Posterior cingulate gyrus (tissue), 11 donors: ENCODE measurements around the gene EIF4G2.

Source experiments
- DNase-seq, 10 donors: peaks; one replicate each; pipeline versions ENCODE4 v3.0.0 to v3.0.0-alpha.2; 2020 to 2021; ENCODE audit warnings: mixed read lengths in 3 of 10
- intact Hi-C: fragments of 100-400 bp; cut with DNase I; formaldehyde crosslinking; loops from one replicate; pipeline ENCODE4 v1.15.1; 2023

Gene EIF4G2

DNA sequence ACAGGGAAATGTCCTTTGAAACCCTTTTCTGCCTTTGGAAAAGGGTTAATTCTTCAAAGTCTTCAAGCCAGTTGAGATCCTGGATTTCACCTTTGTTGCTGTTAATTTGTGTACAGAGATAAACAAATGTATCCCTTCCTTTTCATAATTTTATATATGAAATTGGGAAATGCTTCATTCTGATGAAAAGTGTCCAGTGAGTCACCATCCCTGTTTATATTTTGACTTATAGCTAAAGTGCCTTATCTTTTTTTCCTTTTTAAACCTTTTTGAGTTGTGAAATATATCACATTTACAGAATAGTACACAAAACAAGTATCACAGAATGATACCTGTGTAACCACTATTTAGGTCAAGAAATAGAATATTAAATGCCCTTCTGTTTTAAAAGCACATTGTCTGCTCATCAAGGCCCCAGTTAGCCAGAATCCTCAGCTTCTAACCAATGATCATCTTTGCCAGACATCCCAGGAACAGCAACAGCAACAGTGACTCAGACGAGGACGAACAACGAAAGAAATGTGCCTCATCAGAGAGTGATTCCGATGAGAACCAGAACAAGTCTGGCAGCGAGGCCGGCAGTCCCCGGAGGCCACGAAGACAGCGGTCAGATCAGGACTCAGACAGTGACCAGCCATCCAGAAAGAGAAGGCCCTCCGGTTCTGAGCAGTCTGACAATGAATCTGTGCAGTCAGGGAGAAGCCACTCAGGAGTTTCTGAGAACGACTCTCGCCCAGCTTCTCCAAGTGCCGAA is 30.3 kb downstream of the EIF4G2 start:
- intact Hi-C loops = loop anchor here (10.0 kb wide), 1 partner anchor 1006 kb away; no protein-coding TSS in a partner anchor
- peak in 4 of 10 donors; percentile 17 to 86 (median 20) for DNase-seq

DNA sequence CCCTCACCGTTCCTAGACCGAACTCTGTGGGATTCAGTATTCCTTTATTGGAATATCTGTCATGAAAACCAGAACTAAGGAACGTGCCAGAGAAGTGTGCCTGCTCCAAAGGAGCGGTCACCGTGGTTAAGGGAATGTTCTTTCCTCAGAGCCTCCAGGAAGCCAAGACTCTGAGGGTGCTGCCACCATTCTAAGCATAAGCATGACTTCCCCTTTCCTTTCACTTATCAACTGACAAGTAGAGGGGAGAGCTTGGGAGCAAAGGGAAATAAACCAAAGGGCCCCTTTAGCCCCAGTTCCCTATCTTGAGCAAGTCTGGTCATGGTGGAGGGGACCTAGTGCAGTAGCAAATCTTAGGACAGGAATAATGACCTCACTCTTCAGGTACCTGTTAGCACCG is 30.9 kb downstream of the EIF4G2 start:
- no peak for DNase-seq

DNA sequence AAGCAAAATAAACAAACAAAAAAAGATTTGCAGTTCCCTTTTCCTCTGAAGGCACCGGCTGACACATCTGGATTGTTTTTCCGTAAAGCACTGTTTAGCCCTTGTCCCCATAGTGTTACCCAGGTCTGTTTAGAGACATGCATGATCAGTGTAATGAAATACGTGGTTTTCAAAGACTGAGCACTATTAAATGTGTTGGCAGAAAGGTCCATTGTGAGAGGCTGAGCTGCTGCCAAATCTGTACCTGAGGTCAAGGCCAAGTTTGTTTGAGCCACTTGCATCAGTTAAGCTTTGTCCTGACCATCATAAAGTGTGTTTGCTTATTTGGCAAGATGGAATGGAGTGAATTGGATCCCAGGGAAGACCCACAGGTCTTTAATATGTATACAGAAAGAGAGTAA is 31.3 kb downstream of the EIF4G2 start:
- intact Hi-C loops = loop anchor here (10.0 kb wide), 1 partner anchor 1007 kb away; no protein-coding TSS in a partner anchor
- DNase-seq = no peak

More for the DNA sequence above, 30.9 kb downstream of the EIF4G2 start:
- intact Hi-C loops = loop anchor here (10.0 kb wide), 1 partner anchor 1007 kb away; no protein-coding TSS in a partner anchor

DNA sequence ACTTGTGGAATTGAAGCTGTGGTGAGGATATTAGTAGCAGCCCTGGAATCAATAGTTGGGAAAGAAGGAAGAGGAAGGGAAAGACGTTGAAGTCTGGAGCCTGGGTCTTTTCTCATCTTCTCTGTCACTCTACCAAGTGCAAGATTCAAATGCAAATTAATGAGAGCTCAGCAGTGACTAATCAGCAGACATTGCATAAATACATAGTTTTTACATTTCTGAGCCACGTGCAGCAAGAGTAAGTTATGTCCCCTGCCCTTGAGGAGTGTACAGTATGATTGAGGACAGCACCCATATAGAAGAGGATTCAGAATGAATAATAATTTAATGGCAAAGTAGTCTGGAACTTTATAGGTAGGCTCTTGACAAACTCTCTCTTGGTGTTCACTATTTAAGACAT is 33.9 kb downstream of the EIF4G2 start:
- intact Hi-C loops = loop anchor here (10.0 kb wide), 1 partner anchor 1010 kb away; no protein-coding TSS in a partner anchor
- no peak for DNase-seq

DNA sequence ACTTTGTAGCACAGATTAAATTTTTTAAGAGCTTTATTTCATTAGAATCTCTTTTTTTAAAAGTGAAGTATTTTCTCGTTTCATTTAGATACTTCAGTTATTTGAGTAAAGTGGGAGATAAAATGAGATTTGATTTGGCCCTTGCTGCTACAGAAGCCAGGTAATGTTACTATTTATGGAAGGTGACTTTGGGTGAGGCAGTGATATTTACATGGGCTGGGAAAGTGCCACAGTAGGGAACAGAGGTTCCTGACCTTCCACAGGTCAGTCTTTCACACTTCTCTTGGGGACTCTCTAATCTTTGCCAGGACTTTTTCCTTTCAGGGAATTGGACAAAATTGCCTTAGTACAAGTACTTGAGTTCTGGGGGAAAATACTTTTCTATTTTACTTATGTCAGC is 37.3 kb downstream of the EIF4G2 start:
- intact Hi-C loops = loop anchor here (10.0 kb wide), 1 partner anchor 1013 kb away; no protein-coding TSS in a partner anchor
- DNase-seq = no peak

DNA sequence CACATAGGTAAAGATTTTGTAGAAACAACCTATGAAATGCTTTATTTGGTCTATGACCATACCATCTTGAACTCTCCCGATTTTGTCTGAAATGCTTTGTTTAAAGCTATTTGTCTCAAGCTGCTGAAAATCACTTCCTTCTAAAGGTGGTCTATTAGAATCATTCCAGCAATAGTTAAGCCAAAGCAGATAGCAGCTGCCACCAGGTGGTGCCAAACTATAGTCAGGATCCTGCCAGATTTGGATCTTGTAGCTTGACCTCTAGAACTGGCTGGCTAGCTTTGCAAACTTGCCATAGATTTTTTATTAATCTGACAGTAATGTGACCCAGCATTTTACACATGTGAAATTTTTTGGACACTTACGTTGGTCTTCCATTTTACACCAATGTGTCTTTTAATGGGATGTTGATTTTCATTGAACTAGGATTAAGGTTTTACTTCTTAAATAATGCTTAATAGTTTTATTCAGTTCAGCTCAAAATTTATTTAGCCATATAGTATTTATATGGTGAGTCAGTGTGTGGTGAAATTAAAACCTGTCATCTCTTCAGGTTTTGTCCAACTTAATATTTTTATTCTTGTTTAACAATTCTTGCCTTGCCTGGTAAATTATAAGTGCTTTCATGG is 38.0 kb downstream of the EIF4G2 start:
- intact Hi-C loops = loop anchor here (10.0 kb wide), 1 partner anchor 1014 kb away; no protein-coding TSS in a partner anchor
- DNase-seq = peak in 6 of 10 donors; percentile 21 to 92 (median 59)

DNA sequence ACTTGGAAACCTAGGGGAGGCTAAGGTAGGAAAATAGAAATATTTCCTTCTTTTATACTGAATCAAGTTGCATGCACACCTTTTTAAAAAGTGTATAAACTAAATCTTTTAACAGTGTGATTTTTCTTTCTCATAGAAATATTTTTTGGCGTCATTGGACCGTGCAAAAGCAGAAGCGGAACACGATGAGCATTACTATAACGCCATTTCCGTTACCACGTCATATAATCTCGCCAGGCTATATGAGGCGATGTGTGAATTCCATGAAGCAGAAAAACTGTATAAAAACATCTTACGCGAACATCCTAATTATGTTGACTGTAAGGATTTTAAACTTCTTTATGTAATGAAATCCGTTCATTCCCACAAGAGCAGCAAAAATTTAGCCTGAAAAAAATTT is 44.3 kb downstream of the EIF4G2 start:
- intact Hi-C loops = no loop called here
- DNase-seq = no peak

- DNase-seq = no peak
- intact Hi-C loops = no loop called here
Measured at GRCh38 chr11:10763766-10764165, 45.0 kb downstream of the EIF4G2 start.

DNA sequence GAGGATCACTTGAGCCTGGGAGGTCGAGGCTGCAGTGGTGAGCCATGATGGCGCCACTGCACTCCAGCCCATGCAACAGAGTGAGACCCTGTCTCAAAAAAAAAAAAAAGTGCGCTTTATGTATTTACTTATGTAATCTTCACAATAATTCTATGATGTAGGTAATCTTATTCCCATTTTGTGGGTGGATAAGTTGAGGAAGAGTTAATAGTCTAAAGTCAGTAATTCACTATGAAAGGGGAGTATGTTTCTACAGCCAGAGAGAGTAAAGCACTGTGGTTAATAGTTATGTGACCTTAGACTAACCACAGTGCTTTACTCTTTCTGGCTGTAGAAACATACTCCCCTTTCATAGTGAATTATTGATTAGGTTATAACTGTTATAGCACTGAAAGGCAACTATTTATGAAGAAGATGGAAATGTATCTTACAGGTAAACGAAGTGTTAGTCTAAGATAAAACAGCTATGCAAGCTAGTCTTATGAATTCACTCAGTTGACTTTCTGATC is 45.8 kb downstream of the EIF4G2 start:
- DNase-seq = no peak
- intact Hi-C loops = no loop called here

DNA sequence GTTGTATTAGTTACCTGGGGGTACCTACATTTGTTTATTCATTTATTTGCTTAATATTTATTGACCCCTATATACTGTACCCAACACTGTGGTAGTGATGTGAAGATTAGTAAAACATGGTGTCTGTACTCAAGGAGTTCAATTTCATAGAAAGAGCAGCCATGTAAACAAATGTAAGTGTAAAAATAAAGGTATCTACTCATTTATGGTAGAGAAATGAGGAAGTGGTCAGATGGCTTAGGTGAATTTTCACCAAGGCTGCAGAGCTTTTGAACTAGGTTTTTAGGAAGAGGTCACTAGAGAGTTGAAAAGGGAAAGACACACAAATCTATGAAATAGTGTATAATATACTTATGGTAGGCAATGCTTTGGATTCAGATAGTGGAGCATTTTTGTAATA is 46.5 kb downstream of the EIF4G2 start:
- DNase-seq = no peak
- intact Hi-C loops = no loop called here

GRCh38 chr11:10761085-10761698 is 47.5 kb downstream of the EIF4G2 start:
- no peak for DNase-seq
- intact Hi-C loops = no loop called here

DNA sequence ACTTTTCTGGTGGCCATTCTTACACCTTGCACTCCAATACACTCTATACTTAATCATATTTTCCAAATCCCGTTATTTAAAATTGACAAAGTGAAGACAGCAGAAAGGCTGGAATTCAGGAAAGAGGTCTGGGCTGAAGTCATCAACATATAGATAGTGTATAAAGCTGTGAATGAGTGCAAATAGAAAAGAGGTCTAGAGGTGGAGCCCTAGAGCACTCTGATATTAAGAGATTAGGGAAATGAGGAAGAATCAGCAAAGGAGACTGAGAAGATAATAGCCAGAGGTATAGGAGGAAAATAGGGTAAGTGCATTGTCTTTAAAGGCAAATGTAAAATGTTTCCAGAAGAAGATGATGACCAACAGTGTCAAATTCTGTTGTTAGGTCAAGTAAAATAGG is 49.8 kb downstream of the EIF4G2 start:
- intact Hi-C loops = no loop called here
- no peak for DNase-seq

DNA sequence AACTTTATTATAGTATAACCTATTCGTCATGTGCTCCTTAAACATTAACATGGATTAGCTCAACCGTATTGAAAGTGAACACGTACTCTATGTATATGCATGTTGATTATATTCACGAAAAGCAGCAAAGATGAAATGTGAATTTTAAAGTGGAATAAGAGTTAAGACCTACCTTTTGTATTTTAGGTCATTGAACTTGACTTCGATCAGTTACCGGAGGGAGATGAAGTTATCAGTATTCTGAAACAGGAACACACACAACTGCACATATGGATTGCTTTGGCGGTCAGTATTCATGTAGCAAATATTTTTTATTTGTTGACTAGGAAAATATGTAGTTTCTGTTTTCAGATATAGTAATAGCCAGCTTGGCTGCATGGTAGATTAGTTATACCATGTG is 56.2 kb downstream of the EIF4G2 start:
- intact Hi-C loops = no loop called here
- DNase-seq = no peak

- no peak for DNase-seq
- intact Hi-C loops = no loop called here
Measured at GRCh38 chr11:10752061-10752460, 56.7 kb downstream of the EIF4G2 start.

DNA sequence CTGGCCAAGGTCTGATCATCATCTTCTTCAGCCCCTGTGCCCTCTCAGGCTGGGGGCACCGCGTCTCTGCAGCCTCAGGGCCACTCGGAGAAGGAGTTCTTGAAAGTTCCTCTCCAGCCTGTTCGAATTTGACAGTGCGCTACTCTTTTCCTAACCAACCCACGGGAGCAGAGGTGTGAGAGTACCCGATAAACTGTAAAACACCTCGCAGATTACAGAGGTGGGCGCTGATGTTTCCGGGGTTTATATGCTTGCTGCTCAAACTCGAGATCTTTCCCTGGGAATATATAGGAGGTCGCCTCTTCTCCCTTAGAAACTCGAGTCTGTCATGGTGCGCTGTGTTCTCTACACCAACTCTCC is 57.2 kb downstream of the EIF4G2 start:
- no peak for DNase-seq
- intact Hi-C loops = loop anchor here (2.0 kb wide), 1 partner anchor 105 kb away; no protein-coding TSS in a partner anchor

DNA sequence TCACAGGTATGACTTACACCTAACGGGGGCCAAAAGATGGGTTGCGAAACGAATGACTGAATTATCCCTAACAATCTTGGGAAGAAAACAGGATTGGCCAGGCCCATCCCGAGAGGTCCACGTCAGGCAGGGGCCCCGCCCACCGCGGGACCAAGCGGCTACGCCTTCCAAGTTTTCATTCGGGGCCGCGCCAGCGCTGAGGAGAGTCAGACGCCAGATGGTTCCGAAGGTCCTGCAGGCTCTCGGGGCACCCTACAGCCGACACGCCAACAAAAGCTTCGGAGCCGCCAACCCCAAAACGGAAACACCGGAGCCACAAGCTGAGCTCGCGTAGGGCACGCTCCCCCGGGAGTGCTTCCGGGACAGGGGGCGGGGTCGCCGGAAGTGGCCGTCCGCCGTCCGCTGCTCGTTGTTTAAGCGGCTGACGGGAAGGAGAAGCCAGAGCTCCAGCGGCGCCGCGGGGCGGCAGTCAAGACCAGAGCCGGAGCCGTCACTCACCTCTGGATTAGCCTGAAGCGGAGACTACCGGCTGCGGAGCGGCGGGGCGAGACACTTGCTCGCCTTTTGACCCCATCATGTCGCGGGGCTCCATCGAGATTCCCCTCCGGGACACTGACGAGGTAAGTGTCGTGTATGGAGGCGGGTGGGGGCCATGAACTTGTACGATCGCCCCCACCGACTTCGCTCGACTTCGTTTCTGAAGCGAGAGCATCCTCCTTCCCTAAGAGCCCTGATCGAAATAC is 57.7 kb downstream of the EIF4G2 start, which contains the start of gene CTR9:
CTR9 (plus strand) TSS at position 409 of the 743 bp plus-strand sequence; CDS start at position 576, 167 bp downstream.
- intact Hi-C loops = loop anchor here (2.0 kb wide), 1 partner anchor 106 kb away; no protein-coding TSS in a partner anchor
- DNase-seq = peak; percentile 91 to 99 (median 94)

- intact Hi-C loops = no loop called here
- DNase-seq = no peak
Measured at GRCh38 chr11:10749476-10749875, 59.2 kb downstream of the EIF4G2 start.

- intact Hi-C loops = no loop called here
- DNase-seq = no peak
Measured at GRCh38 chr11:10747733-10748132, 61.0 kb downstream of the EIF4G2 start.
